Keratinocyte (primary cell): ENCODE data around the gene NIT1. TPM values are rescaled to one million over a fixed set of nuclear protein-coding genes. Genes with fewer than 3 reads are reported as not detected.
A peak's percentile ranks its signal among the peaks of the same experiment; 100 is the strongest.

ENCODE experiments used
- DNase-seq: peaks from one replicate; pipeline ENCODE4 v3.0.0-alpha.2; 2011; ENCODE audit warnings: low read depth, missing footprints, low spot score
- FAIRE-seq: peaks from 2 replicates; lab custom pipeline; 2011; peaks lifted over from hg19 to GRCh38; lab: Jason Lieb, UNC
- H2AFZ ChIP-seq: 2 replicates; pipeline ENCODE4 v1.6.0; 2012; ENCODE audit warnings: low read length, control low read depth, inconsistent platforms; ENCODE audit not compliant: control insufficient read depth
- H3K27ac ChIP-seq: 2 replicates; pipeline ENCODE4 v1.5.1; 2011; ENCODE audit warnings: low read length; ENCODE audit not compliant: control insufficient read depth, insufficient read depth
- H3K27me3 ChIP-seq: 3 replicates; pipeline ENCODE4 v1.6.0; 2011; ENCODE audit warnings: low read length; ENCODE audit not compliant: control insufficient read depth, insufficient read depth; ENCODE audit errors: extremely low read depth
- H3K36me3 ChIP-seq, 2 experiments: 2 replicates in 1 of 2; 3 replicates in 1 of 2; pipeline ENCODE4 v1.5.1; 2011; ENCODE audit warnings: low read length in 2 of 2, mild to moderate bottlenecking in 1 of 2; ENCODE audit not compliant: control insufficient read depth in 2 of 2, insufficient read depth in 2 of 2; ENCODE audit errors: extremely low read depth in 1 of 2
- H3K4me1 ChIP-seq: 3 replicates; pipeline ENCODE4 v1.5.1; 2011; ENCODE audit warnings: low read length; ENCODE audit not compliant: control insufficient read depth, insufficient read depth; ENCODE audit errors: extremely low read depth
- H3K4me2 ChIP-seq: 3 replicates; pipeline ENCODE4 v1.6.0; 2011; ENCODE audit warnings: low read depth, low read length; ENCODE audit not compliant: control insufficient read depth, insufficient read depth; ENCODE audit errors: extremely low read depth
- H3K4me3 ChIP-seq, 3 experiments: fragments of 200-600 bp in 1 of 3; sonication (generic) in 1 of 3; 2 replicates in 2 of 3; 3 replicates in 1 of 3; pipeline ENCODE4 v1.5.1; 2011 to 2016; ENCODE audit warnings: low read length in 3 of 3, mild to moderate bottlenecking in 3 of 3, control low read depth in 2 of 3, inconsistent platforms in 1 of 3, low read depth in 1 of 3, mixed read lengths in 1 of 3, mixed run types in 1 of 3, moderate library complexity in 1 of 3; ENCODE audit not compliant: control insufficient read depth in 2 of 3, insufficient read depth in 2 of 3; ENCODE audit errors: extremely low read depth in 1 of 3
- H3K79me2 ChIP-seq: 2 replicates; pipeline ENCODE4 v1.6.0; 2012; ENCODE audit warnings: low read length; ENCODE audit not compliant: control insufficient read depth, insufficient read depth
- H3K9ac ChIP-seq: 3 replicates; pipeline ENCODE4 v1.6.0; 2011; ENCODE audit warnings: low read length; ENCODE audit not compliant: control insufficient read depth, insufficient read depth; ENCODE audit errors: extremely low read depth
- H3K9me1 ChIP-seq: 3 replicates; pipeline ENCODE4 v1.6.0; 2011; ENCODE audit warnings: low read length; ENCODE audit not compliant: control insufficient read depth, insufficient read depth; ENCODE audit errors: extremely low read depth
- H3K9me3 ChIP-seq: 2 replicates; pipeline ENCODE4 v1.5.1; 2012; ENCODE audit warnings: low read depth, low read length; ENCODE audit not compliant: control insufficient read depth
- H4K20me1 ChIP-seq: 3 replicates; pipeline ENCODE4 v1.6.0; 2011; ENCODE audit warnings: low read length; ENCODE audit not compliant: control insufficient read depth, insufficient read depth; ENCODE audit errors: extremely low read depth
- EZH2 ChIP-seq: IDR thresholded peaks from one replicate; pipeline ENCODE4 v1.6.1; 2012; ENCODE audit warnings: inconsistent platforms, mild to moderate bottlenecking, low read length, moderate library complexity
- dilution Hi-C: fragments of 300-500 bp; cut with MboI; formaldehyde crosslinking; loops from one replicate; pipeline ENCODE4 v1.7.0; 2020; ENCODE audit warnings: low sequenced_read_pairs; ENCODE audit not compliant: extremely low pct_ligation_motif_present
- polyA plus RNA-seq, 5 experiments: library from polyadenylated mRNA; depleted of rRNA in 3 of 5; stranded (reverse) in 3 of 5; stranded (forward) in 1 of 5; unstranded in 1 of 5; fragments of >200 nt; gene quantifications; 1 replicate in 1 of 5; 2 replicates in 3 of 5; 3 replicates in 1 of 5; pipeline versions ENCODE4 v1.2.1 to v1.2.3, GENCODE V29; 2011 to 2012; ENCODE audit warnings: missing spikeins in 2 of 5, low read depth in 1 of 5, low replicate concordance in 1 of 5
- TF ChIP-seq, protein P1 (sequence below), 3 experiments: IDR thresholded peaks in 1 of 3; conservative IDR thresholded peaks in 1 of 3; optimal IDR thresholded peaks in 1 of 3; 2 replicates in 2 of 3; 3 replicates in 1 of 3; pipeline versions ENCODE3 to v1.5.1; 2011; ENCODE audit warnings: low read length in 3 of 3, mild to moderate bottlenecking in 3 of 3, moderate library complexity in 2 of 3, control low read depth in 1 of 3, inconsistent platforms in 1 of 3; ENCODE audit not compliant: insufficient read depth in 2 of 3; ENCODE audit errors: extremely low read depth in 1 of 3

The NIT1 gene
- polyA plus RNA-seq, 1 donor (not counting 4 experiments of a cell fraction or from before 2014, with no cell fraction given): 22.9 TPM

DNA sequence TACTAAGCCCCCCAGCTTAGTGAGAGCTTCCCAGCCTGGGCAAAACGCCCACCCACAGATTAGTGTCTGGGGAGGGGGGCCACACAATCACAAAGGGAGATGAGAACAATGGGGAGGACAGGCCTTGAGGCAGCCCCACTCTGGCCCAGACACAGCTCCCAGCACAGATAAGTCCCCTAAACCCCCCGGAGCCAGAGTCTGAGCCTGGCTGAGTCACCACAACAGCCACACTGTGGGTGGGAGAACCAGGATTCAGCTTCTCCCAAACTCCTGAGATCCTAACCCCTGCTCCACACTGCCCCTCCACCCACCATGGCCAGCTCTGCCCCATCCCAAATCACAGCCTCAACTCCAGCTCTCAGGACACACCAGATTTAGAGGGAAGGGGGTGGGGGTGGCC lies 32.7 kb upstream of the NIT1 start:
- no peaks in the 10 kb centered on the region for H3K27me3 ChIP-seq
- no peak overlapping the region for H2AFZ ChIP-seq
- no peaks in the 10 kb centered on the region for H4K20me1 ChIP-seq
- H3K4me2 ChIP-seq: no peak overlapping the region
- H3K79me2 ChIP-seq: no peaks in the 10 kb centered on the region
- no peaks in the 10 kb centered on the region for H3K9me3 ChIP-seq
- no peak overlapping the region for H3K4me3 ChIP-seq
- H3K9ac ChIP-seq: peak overlapping the region; percentile 18
- peaks cover 73% of the 10 kb centered on the region for H3K4me1 ChIP-seq
- H3K27ac ChIP-seq: no peak overlapping the region
- H3K9me1 ChIP-seq: no peaks in the 10 kb centered on the region
- TF ChIP-seq, protein P1, sequence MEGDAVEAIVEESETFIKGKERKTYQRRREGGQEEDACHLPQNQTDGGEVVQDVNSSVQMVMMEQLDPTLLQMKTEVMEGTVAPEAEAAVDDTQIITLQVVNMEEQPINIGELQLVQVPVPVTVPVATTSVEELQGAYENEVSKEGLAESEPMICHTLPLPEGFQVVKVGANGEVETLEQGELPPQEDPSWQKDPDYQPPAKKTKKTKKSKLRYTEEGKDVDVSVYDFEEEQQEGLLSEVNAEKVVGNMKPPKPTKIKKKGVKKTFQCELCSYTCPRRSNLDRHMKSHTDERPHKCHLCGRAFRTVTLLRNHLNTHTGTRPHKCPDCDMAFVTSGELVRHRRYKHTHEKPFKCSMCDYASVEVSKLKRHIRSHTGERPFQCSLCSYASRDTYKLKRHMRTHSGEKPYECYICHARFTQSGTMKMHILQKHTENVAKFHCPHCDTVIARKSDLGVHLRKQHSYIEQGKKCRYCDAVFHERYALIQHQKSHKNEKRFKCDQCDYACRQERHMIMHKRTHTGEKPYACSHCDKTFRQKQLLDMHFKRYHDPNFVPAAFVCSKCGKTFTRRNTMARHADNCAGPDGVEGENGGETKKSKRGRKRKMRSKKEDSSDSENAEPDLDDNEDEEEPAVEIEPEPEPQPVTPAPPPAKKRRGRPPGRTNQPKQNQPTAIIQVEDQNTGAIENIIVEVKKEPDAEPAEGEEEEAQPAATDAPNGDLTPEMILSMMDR (optimal IDR thresholded peaks at IDR 0.05 in 1 of 3, IDR thresholded peaks at IDR 0.05 in 1 of 3, conservative IDR thresholded peaks at IDR 0.05 in 1 of 3; ENCODE audit: extremely low read depth in 1 of 3, insufficient read depth in 2 of 3, low read length in 3 of 3): no peak
- no peak for TF ChIP-seq EZH2
- no peak for DNase-seq
- dilution Hi-C loops: no loop called here
- no peak for FAIRE-seq
- no peaks in the 10 kb centered on the region for H3K36me3 ChIP-seq

- Histone ChIP-seq H3K9ac (no peak overlapping the region), H3K4me1 (peaks cover 61% of the 10 kb centered on the region), H3K9me1 (no peaks in the 10 kb centered on the region), H3K9me3 (no peaks in the 10 kb centered on the region), H3K27ac (peak overlapping the region; percentile 6), H3K36me3 (no peaks in the 10 kb centered on the region), H3K79me2 (no peaks in the 10 kb centered on the region), H3K4me2 (peak overlapping the region; percentile 23), H2AFZ (no peak overlapping the region), H4K20me1 (no peaks in the 10 kb centered on the region), H3K4me3 (no peak overlapping the region), H3K27me3 (no peaks in the 10 kb centered on the region)
- peak; percentile 32 for FAIRE-seq
- TF ChIP-seq, protein P1 (optimal IDR thresholded peaks at IDR 0.05 in 1 of 3, IDR thresholded peaks at IDR 0.05 in 1 of 3, conservative IDR thresholded peaks at IDR 0.05 in 1 of 3; ENCODE audit: extremely low read depth in 1 of 3, insufficient read depth in 2 of 3, low read length in 3 of 3): no peak
- no peak for TF ChIP-seq EZH2
- no peak for DNase-seq
- dilution Hi-C loops: no loop called here
These were observed 31.4 kb upstream of the NIT1 start for GRCh38 chr1:161086457-161086856.
